NCI-H1092 (cell line): ENCODE results near the gene RCN2.

Experiments
- DNase-seq: peaks from one replicate; lab custom pipeline; 2025; lab: John Stamatoyannopoulos, UW

Gene RCN2

GRCh38 chr15:76974456-76975036 lies 43.0 kb downstream of the RCN2 start:
- no peak for DNase-seq

- no peak for DNase-seq
Observed at GRCh38 chr15:76976141-76976540, 44.6 kb downstream of the RCN2 start.

DNA sequence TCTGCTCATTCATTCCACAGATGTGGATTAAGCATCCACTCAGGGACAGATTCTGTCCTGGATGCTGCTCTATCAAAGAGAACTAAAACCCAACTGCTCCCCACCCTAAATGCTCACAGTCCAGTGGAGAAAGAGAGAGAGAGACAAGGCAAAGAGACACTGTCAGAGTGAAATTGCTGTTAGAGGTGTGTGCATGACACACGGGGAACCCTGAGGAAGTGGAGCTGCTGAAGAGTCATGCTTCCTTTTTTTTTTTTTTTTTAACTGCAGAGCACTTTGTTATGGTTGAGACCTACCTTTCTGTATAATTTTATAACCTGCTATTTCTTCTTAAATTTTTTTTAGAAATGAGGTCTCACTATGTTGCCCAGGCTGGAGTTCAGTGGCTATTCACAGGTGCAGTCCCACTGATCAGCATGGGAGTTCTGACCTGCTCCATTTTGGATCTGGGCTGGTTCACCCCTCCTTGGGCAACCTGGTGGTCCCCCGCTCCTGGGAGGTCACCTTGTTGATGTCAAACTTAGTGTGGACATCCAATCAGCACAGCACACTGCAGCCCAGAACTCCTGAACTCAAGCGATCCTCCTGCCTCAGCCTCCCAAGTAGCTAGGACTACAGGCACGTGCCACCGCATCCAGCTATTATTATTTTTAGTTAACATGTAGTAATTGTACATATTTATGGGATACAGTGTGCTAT lies 45.2 kb downstream of the RCN2 start:
- DNase-seq = no peak

DNA sequence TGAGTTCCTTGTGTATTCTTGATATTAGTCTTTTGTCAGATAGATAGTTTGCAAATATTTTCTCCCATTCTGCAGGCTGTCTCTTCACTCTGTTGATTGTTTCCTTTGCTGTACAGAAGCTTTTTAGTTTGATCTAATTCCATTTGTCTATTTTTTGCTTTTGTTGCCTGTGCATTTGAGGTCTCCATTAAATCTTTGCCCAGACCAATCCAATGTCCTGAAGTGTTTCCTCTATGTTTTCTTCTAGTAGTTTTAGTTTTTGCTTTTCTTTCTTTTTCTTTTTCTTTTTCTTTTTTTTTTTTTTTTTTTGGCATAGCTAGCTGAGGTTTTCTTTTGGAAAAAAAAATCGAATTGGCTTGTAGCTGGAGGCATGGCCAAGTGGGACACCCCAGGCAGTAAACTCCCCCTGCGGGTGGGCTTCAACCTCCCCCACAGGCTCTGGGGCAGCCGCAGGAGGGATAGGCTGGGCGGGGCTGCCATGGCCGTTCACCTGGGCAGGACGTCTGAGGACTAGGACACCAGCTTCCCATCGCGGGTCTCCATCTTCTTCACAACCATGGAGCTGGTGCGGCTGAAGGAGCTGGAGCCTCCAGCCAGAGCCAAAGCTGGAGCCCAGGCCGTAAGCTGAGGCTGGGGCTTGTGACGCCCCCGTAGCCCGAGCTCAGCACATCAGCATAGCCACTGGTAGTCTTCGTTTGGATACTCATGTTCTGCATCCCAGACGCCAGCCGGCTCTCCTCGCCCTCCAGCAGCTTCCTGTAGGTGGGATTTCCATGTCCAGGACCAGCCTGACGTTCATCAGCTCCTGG lies 47.2 kb downstream of the RCN2 start:
- DNase-seq = no peak

GRCh38 chr15:76979331-76979925 lies 47.9 kb downstream of the RCN2 start:
- no peak for DNase-seq

DNA sequence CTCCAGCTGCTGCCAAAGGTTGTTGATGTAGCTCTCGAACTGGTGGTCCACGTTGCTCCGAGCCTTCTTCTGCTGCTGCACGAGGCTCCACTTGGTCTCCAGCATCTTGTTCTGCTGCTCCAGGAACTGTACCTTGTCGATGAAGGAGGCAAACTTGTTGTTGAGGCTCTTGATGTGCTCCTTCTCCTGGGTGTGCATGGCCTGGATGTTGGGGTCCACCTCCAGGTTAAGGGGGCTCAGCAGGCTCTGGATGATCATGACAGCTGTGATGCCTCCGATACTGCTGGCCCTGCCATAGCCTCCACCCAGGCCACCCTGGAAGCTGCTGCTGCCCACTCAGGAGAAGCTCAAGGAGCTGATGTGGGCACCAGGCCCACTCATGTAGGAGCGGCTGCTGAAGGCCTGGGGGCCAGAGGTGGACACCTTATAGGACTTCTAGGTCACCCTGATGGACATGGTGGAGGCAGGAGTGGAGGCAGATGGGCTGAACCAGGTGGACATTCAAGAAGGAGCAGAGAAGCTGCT lies 48.5 kb downstream of the RCN2 start:
- no peak for DNase-seq

- no peak for DNase-seq
Observed at GRCh38 chr15:76982356-76982755, 50.8 kb downstream of the RCN2 start.

GRCh38 chr15:76982756-76983155 lies 51.2 kb downstream of the RCN2 start:
- no peak for DNase-seq

DNA sequence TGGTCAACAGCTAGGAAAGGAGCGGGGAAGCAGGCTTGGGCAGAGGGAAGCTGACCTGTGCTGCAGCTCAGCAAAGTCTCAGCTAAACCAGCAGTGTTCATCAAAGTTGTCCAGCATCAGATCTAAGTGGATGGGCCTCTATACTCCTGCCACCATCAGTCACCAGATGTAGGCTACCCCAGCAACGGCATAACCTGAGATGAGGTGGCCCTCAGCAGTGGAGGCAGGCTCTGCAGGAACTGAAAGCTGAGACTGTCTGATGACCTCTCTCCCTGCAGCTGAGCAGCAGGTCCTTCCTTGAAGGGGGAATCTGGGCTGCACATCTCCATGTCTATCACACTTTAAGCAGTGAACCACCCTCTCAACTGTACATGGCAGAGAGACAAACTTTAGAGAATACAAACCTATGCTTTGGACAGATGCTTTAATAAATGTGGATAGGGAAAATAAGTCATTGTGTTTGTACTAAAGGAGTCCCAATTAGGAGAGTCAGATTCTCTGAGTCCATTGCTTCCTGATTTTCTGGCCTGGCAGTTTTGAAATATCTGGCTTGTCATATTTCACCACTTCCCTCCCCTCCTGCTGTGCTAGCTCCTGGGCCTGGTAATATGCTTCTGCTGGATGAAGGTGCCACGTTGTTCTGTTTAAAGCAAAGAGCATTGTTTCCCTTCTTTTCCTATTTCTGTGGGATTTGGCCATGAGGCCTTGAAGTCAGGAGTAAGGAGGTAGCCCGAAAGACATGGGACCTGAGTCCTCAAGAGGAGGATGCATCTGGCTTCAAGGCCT lies 52.2 kb downstream of the RCN2 start:
- no peak for DNase-seq

GRCh38 chr15:76986743-76987142 lies 55.2 kb downstream of the RCN2 start:
- DNase-seq = no peak

DNA sequence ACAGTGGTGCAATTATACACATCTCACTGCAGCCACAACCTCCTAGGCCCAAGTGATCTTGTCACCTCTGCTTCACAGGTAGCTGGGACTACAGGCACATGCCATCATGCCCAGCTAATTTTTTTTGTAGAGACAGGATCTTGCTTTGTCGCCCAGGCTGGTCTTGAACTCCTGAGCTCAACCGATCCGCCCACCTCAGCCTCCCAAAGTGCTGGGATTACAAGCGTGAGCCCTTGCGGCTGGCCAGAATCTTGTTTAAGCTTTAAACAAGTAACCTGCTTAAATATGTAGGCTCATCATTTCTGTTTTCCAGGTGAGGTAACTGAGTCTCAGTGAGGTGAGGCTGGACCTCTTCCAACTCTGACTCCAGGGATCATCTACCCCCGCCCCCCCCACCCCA lies 55.7 kb downstream of the RCN2 start:
- no peak for DNase-seq

DNA sequence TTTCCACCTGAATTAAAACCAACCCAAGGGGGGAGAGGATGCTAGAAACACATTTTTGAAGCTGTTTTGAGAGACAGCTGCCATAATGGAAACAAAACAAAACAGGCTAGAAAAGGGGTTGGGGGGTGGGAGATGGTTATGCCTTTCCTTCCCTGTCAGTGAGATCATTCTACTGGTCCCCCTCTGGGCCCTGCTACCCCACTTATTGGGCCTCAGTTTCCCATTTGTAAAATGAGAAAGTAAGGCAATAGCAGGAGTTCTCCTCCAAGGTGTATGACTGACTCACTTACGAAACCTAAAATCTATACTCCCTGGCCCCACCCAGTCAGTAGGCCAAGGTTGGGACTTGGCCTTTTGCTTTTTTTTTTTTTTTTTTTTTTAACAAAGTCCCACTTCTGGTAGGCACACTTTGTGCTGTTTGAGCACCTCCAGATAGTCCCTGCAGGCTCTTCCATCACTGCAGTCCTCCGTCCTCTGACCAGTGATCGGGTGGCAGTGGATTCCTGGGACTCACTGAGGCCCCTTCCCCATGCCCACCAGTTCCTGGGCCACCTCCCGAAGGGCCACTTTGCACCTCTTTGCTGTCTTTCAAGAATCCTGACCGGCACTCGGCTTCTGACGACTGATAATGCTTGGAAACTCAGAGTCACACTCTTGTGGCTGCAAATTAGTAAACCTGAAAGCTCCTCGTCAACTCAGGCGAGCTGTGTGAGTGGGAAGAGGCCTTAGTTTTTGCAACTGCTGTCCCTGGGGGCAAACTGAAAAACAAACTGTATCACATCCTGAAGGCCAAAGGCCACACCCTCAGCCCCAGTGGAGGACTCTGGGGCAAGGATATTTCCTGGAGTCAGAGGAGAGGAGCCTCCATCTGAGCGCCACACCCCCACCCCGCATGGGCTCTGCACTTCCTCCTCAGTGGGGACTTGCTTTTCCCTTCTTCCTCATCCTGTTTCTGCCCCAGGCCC lies 56.6 kb downstream of the RCN2 start:
- DNase-seq = no peak

DNA sequence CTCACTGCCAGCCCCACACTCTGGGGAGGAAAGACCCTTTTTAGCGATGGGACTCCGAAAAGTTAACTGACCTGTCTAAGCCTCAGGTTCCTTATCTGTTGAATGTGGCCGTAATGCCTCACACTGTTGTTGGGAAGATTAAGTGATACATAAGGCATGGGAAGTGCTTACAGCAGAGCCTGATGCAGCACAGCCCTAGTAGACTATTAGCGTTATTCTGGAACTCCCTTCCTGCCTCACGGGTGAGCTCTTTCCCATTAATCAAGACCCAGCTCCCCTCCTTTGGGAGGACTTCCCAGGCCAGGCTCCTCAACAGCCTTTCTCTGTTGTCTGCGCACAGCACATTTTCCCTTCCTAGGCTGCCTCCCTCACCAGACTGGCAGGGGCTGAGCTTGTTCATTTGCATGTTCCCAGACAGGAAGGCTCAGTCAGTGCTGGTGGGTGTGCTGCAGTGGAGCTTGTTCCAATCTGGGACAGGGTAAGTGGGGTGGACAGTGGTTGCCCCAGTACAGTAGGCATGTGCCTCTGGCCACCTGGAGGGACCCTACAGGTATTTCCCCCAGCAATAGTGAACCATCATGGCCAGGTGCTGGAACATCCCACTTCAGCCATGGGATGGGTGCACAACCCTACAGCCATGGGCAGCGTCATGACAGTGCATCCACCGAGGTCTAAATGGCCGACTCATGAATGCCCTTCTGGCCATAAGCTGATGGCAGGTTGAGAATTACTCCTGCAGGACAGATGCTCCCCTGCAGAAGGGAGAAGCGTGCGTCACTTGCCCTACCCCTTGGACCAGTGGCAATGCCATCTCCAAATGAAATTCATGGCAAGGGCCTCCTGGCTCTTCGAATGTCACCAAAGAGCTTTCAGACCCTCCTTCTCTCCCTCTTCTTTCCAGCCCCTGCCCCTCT lies 57.6 kb downstream of the RCN2 start:
- DNase-seq = no peak

GRCh38 chr15:76991048-76991447 lies 59.5 kb downstream of the RCN2 start:
- no peak for DNase-seq

DNA sequence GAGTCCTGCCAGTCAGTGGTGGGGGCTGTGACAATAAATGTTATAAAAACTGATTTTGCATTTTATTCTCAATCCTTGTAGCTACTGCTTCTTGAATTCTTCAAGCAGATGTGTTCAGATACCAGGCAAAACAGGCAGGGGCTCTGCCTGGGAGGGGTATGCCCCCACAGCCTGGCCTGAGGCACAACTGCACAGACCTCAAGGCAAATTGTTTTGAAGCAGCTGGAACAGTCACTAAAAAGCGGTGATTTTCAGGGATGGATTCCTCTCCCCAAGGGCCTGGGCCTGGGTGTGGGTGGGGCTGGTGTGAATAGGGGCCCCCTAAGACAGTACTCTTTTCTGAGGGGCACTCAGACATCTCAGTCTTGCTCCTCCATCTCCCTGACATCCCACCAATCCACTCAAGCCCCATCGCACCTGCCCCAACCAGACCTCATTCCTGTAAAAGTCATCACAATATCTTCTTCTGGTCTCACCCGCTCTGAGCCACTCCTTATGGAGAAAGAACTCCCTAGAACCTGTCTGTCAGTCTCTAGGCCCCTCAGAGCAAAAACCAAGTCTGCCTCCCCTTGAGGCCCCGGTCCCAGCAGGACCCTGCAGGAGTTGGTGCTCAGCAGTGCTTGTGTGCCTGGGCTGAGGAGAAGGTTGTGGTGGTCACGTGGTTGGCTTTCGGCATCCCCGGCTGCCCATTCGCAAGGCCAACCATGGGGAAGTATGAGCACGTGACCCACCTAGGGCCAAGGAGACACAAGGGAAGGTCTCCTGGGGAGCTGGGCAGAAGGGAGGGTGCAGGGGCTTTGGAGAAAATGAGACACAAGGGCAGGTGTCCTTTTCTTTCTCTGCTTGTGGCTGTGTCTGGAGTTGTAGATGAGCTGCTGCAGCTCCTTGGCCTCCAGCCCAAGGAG lies 60.4 kb downstream of the RCN2 start:
- no peak for DNase-seq

DNA sequence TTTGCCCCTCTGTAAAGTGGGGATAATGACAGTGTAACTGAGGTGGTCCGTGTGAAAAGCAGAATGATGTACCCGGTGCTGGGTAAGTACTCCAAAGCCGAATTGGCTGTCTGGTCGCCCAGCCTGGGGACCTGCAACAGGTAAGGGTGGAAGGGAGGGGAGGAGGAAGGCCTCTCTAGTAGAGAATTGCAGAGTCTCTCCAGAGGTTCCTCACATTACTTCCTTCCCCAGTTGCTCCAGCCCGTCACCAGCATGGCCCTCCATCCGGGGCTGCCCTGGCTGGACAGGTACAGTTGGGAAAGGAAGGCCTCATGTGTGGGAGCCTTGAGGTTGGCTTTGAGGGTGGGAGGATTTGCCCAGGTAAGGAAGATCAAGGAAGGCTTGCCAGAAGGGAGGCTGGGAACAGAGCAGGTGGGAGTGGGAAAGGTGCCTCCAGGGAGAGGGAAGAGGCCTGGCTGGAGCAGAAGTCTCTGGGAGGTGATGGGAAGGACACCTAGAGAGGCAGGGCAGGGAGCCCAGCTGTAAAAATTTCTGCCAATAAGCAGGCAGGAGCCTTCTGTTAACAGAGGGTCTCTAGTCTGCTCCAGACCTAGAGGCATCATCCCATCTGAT lies 61.7 kb downstream of the RCN2 start:
- no peak for DNase-seq

DNA sequence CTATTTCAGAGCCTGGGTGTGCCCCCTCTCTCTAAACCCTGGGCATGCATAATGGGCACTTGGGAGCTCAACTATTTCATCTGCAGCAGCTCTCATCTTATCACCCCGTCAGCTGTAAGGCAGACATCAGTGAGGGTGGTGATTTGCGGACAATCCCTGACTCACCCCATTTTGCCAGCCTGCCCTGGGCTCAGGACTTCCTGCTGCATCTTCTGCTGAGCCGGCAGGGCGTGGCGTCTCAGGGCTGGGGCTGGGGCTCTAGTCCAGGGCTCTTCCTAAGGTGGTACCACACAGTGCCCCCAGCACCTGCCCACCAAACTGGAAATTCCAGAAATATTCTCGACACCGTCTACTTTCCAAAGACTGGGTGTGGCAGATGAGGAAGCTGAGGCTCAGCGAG lies 62.5 kb downstream of the RCN2 start:
- no peak for DNase-seq

GRCh38 chr15:76994496-76994895 lies 62.9 kb downstream of the RCN2 start:
- DNase-seq = no peak
